ENCODE results near the gene CERS2. TPM values are rescaled to one million over a fixed set of nuclear protein-coding genes. Genes with fewer than 3 reads are reported as not detected.

The CERS2 gene
- total and polyA plus RNA-seq, 2 of the 13 experiments (the other 11 are each of a cell fraction or from before 2014, with no cell fraction given), result 269 to 298 TPM

- TF ChIP-seq NR0B2 (CRISPR knock-in tag; IDR thresholded peaks at IDR 0.05) (no peak), HMG20A (CRISPR knock-in tag; IDR thresholded peaks at IDR 0.05; ENCODE audit: borderline replicate concordance) (no peak), ZNF225 (CRISPR knock-in tag; IDR thresholded peaks at IDR 0.05) (no peak), HNRNPUL1 (IDR thresholded peaks at IDR 0.05; ENCODE audit: low read depth, low read length) (no peak), ZKSCAN8 (CRISPR knock-in tag; IDR thresholded peaks at IDR 0.05; ENCODE audit: borderline replicate concordance) (no peak), MEIS2 (CRISPR knock-in tag; IDR thresholded peaks at IDR 0.05) (no peak), EP300 (IDR thresholded peaks at IDR 0.05; ENCODE audit: low read depth in 2 of 2, low read length in 2 of 2) (no peak), EP300 (CRISPR knock-in tag; IDR thresholded peaks at IDR 0.05; ENCODE audit: borderline replicate concordance) (no peak), ZNF180 (CRISPR knock-in tag; IDR thresholded peaks at IDR 0.05; ENCODE audit: borderline replicate concordance, low read depth) (no peak), SNAPC5 (CRISPR knock-in tag; IDR thresholded peaks at IDR 0.05; ENCODE audit: borderline replicate concordance) (no peak), GTF3A (CRISPR knock-in tag; conservative IDR thresholded peaks at IDR 0.05) (no peak), ZNF704 (CRISPR knock-in tag; IDR thresholded peaks at IDR 0.05; ENCODE audit: borderline replicate concordance) (no peak), ZNF337 (CRISPR knock-in tag; IDR thresholded peaks at IDR 0.05; ENCODE audit: borderline replicate concordance, low read depth) (no peak), ZNF547 (CRISPR knock-in tag; IDR thresholded peaks at IDR 0.05) (peak; percentile 8; the same call in 1 of the 2 replicates), ARNT2 (CRISPR knock-in tag; IDR thresholded peaks at IDR 0.05; ENCODE audit: low read depth) (0 out of 2 replicates have a peak, but pooled peaks have one; percentile 6), KMT2A (CRISPR knock-in tag; IDR thresholded peaks at IDR 0.05) (no peak), RBFOX2 (IDR thresholded peaks at IDR 0.05; ENCODE audit: low read depth, low read length) (peak; percentile 3; the same call in 1 of the 2 replicates), ZNF484 (CRISPR knock-in tag; IDR thresholded peaks at IDR 0.05; ENCODE audit: borderline replicate concordance, low read depth) (no peak), MYC (CRISPR knock-in tag; IDR thresholded peaks at IDR 0.05; ENCODE audit: borderline replicate concordance) (peak; percentile 58), ZNF558 (CRISPR knock-in tag; IDR thresholded peaks at IDR 0.05; ENCODE audit: borderline replicate concordance) (0 out of 2 replicates have a peak, but pooled peaks have one; percentile 10), MIXL1 (CRISPR knock-in tag; IDR thresholded peaks at IDR 0.05) (no peak), YEATS4 (CRISPR knock-in tag; IDR thresholded peaks at IDR 0.05; ENCODE audit: borderline replicate concordance) (peak; percentile 50; the same call in 1 of the 2 replicates), ZNF33B (CRISPR knock-in tag; IDR thresholded peaks at IDR 0.05) (no peak)
- TF ChIP-seq, protein P1, sequence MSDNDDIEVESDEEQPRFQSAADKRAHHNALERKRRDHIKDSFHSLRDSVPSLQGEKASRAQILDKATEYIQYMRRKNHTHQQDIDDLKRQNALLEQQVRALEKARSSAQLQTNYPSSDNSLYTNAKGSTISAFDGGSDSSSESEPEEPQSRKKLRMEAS (IDR thresholded peaks at IDR 0.05), result peak; percentile 44; the same call in 1 of the 2 replicates
- TF ChIP-seq, protein P2, sequence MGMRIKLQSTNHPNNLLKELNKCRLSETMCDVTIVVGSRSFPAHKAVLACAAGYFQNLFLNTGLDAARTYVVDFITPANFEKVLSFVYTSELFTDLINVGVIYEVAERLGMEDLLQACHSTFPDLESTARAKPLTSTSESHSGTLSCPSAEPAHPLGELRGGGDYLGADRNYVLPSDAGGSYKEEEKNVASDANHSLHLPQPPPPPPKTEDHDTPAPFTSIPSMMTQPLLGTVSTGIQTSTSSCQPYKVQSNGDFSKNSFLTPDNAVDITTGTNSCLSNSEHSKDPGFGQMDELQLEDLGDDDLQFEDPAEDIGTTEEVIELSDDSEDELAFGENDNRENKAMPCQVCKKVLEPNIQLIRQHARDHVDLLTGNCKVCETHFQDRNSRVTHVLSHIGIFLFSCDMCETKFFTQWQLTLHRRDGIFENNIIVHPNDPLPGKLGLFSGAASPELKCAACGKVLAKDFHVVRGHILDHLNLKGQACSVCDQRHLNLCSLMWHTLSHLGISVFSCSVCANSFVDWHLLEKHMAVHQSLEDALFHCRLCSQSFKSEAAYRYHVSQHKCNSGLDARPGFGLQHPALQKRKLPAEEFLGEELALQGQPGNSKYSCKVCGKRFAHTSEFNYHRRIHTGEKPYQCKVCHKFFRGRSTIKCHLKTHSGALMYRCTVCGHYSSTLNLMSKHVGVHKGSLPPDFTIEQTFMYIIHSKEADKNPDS (CRISPR knock-in tag; IDR thresholded peaks at IDR 0.05), result no peak
These were observed 627 bp downstream of the CERS2 start (continued) for GRCh38 chr1:150973836-150974579.
